Sigmoid colon (tissue), 4 donors: ENCODE measurements around the gene C1QTNF1.

ENCODE experiments used
- CTCF ChIP-seq, 4 experiments: fragments of 450-650 bp in 3 of 4; fragments of 200-600 bp in 1 of 4; IDR thresholded peaks; one replicate each; pipeline ENCODE4 v1.5.1; 2016 to 2019; ENCODE audit warnings: antibody characterized with exemption in 4 of 4, mild to moderate bottlenecking in 3 of 4, moderate library complexity in 2 of 4
- POLR2A ChIP-seq, 2 donors: fragments of 450-650 bp; IDR thresholded peaks; one replicate each; pipeline ENCODE4 v1.6.1; 2016; ENCODE audit warnings: antibody characterized with exemption in 2 of 2, mild to moderate bottlenecking in 2 of 2, moderate library complexity in 2 of 2
- POLR2AphosphoS5 ChIP-seq, 4 donors: sonication (generic); formaldehyde crosslinking; IDR thresholded peaks; one replicate each; pipeline ENCODE4 v1.6.1; 2017; ENCODE audit warnings: antibody characterized with exemption in 4 of 4

GRCh38 chr17:79072544-79072943 is 48.6 kb downstream of the C1QTNF1 start:
- no peak for TF ChIP-seq CTCF (IDR thresholded peaks at IDR 0.05)
- no peak for TF ChIP-seq POLR2A (IDR thresholded peaks at IDR 0.05)
- TF ChIP-seq POLR2AphosphoS5 (IDR thresholded peaks at IDR 0.05): no peak
